ENCODE results near the gene TMEM132D.

Gene TMEM132D

GRCh38 chr12:129821964-129822363 lies 81.9 kb downstream of the TMEM132D start:
- no peak for DNase-seq

- DNase-seq = no peak
Measured at GRCh38 chr12:129819391-129819790, 84.4 kb downstream of the TMEM132D start.

- no peak for DNase-seq
Measured at GRCh38 chr12:129815846-129816245, 88.0 kb downstream of the TMEM132D start.

- DNase-seq = no peak
Measured at GRCh38 chr12:129811963-129812362, 91.9 kb downstream of the TMEM132D start.

GRCh38 chr12:129807136-129807535 lies 96.7 kb downstream of the TMEM132D start:
- no peak for DNase-seq

- no peak for DNase-seq
Measured at GRCh38 chr12:129791396-129791795, 112.4 kb downstream of the TMEM132D start.

GRCh38 chr12:129790930-129791329 lies 112.9 kb downstream of the TMEM132D start:
- no peak for DNase-seq

GRCh38 chr12:129790331-129790730 lies 113.5 kb downstream of the TMEM132D start:
- no peak for DNase-seq

- no peak for DNase-seq
Measured at GRCh38 chr12:129789921-129790320, 113.9 kb downstream of the TMEM132D start.

- no peak for DNase-seq
Measured at GRCh38 chr12:129788506-129789084, 115.2 kb downstream of the TMEM132D start.

GRCh38 chr12:129779989-129780388 lies 123.8 kb downstream of the TMEM132D start:
- DNase-seq = no peak

GRCh38 chr12:129779033-129779432 lies 124.8 kb downstream of the TMEM132D start:
- DNase-seq = no peak

- DNase-seq = no peak
Measured at GRCh38 chr12:129776977-129777667, 126.7 kb downstream of the TMEM132D start.

- DNase-seq = no peak
Measured at GRCh38 chr12:129772501-129773493, 131.0 kb downstream of the TMEM132D start.

- DNase-seq = no peak
Measured at GRCh38 chr12:129771238-129771637, 132.6 kb downstream of the TMEM132D start.

GRCh38 chr12:129765719-129766118 lies 138.1 kb downstream of the TMEM132D start:
- no peak for DNase-seq

- DNase-seq = no peak
Measured at GRCh38 chr12:129762436-129762835, 141.4 kb downstream of the TMEM132D start.

- no peak for DNase-seq
Measured at GRCh38 chr12:129753586-129753985, 150.2 kb downstream of the TMEM132D start.

- no peak for DNase-seq
Measured at GRCh38 chr12:129750421-129750820, 153.4 kb downstream of the TMEM132D start.

GRCh38 chr12:129746318-129746717 lies 157.5 kb downstream of the TMEM132D start:
- DNase-seq = no peak

- no peak for DNase-seq
Measured at GRCh38 chr12:129729170-129729569, 174.7 kb downstream of the TMEM132D start.

- no peak for DNase-seq
Measured at GRCh38 chr12:129727100-129727499, 176.7 kb downstream of the TMEM132D start.

GRCh38 chr12:129723260-129723659 lies 180.6 kb downstream of the TMEM132D start:
- no peak for DNase-seq

GRCh38 chr12:129720618-129721017 lies 183.2 kb downstream of the TMEM132D start:
- no peak for DNase-seq
